Liver (tissue), 9 donors: ENCODE results near the gene PTPN6. TPM values are rescaled to one million over a fixed set of nuclear protein-coding genes. Genes with fewer than 3 reads are reported as not detected.
A peak's percentile ranks its signal among the peaks of the same experiment; 100 is the strongest.

ENCODE experiments used
- DNase-seq: peaks from one replicate; pipeline ENCODE4 v3.0.0-alpha.2; 2017; ENCODE audit warnings: low spot score
- H3K27ac ChIP-seq, 2 donors: one replicate each; pipeline ENCODE4 v1.7.0; 2013; ENCODE audit warnings: inconsistent platforms in 2 of 2, low read length in 2 of 2, control low read depth in 1 of 2, low read depth in 1 of 2, mild to moderate bottlenecking in 1 of 2
- H3K27me3 ChIP-seq, 4 donors: one replicate each; pipeline versions ENCODE4 v1.6.1 to v1.7.0; 2013; ENCODE audit warnings: low read length in 3 of 4, inconsistent platforms in 1 of 4, mild to moderate bottlenecking in 1 of 4, moderate library complexity in 1 of 4; ENCODE audit not compliant: control insufficient read depth in 4 of 4, insufficient read depth in 4 of 4
- H3K36me3 ChIP-seq, 4 donors: one replicate each; pipeline versions ENCODE4 v1.6.1 to v1.7.0; 2013; ENCODE audit warnings: low read length in 3 of 4, mild to moderate bottlenecking in 3 of 4, low read depth in 1 of 4, moderate library complexity in 1 of 4; ENCODE audit not compliant: control insufficient read depth in 4 of 4, insufficient read depth in 3 of 4
- H3K4me1 ChIP-seq, 4 donors: one replicate each; pipeline versions ENCODE4 v1.6.1 to v1.7.0; 2013; ENCODE audit warnings: low read length in 3 of 4, mild to moderate bottlenecking in 3 of 4, moderate library complexity in 1 of 4; ENCODE audit not compliant: control insufficient read depth in 4 of 4, insufficient read depth in 4 of 4
- H3K4me3 ChIP-seq, 3 donors: one replicate each; pipeline versions ENCODE4 v1.6.1 to v1.7.0; 2013; ENCODE audit warnings: low read length in 3 of 3, control low read depth in 1 of 3, low read depth in 1 of 3, mild to moderate bottlenecking in 1 of 3
- H3K9ac ChIP-seq, 2 donors: one replicate each; pipeline ENCODE4 v1.7.0; 2013; ENCODE audit warnings: low read length in 2 of 2, mild to moderate bottlenecking in 2 of 2, moderate library complexity in 2 of 2, control low read depth in 1 of 2, low read depth in 1 of 2
- H3K9me3 ChIP-seq, 4 donors: one replicate each; pipeline versions ENCODE4 v1.6.1 to v1.7.0; 2013; ENCODE audit warnings: low read length in 3 of 4; ENCODE audit not compliant: control insufficient read depth in 4 of 4
- ATF3 ChIP-seq: IDR thresholded peaks from 2 replicates; pipeline ENCODE4 v1.6.1; 2016; ENCODE audit warnings: antibody characterized with exemption
- CTCF ChIP-seq: fragments of 150-350 bp; IDR thresholded peaks from 2 replicates; pipeline ENCODE4 v1.5.1; 2017; ENCODE audit warnings: improper control_type of control experiment, low read depth, low read length; ENCODE audit not compliant: missing input control
- EGR1 ChIP-seq, 2 donors: IDR thresholded peaks; 2 replicates each; pipeline ENCODE4 v1.6.1; 2016 to 2018; ENCODE audit warnings: antibody characterized with exemption in 2 of 2, low read depth in 2 of 2
- FOXA1 ChIP-seq: IDR thresholded peaks from 2 replicates; pipeline ENCODE4 v1.6.1; 2016; ENCODE audit warnings: antibody characterized with exemption
- FOXA2 ChIP-seq: IDR thresholded peaks from 2 replicates; pipeline ENCODE4 v1.6.1; 2016; ENCODE audit warnings: antibody characterized with exemption
- GABPA ChIP-seq, 2 donors: IDR thresholded peaks in 1 of 2; conservative IDR thresholded peaks in 1 of 2; 2 replicates each; pipeline ENCODE4 v1.6.1; 2016; ENCODE audit warnings: antibody characterized with exemption in 2 of 2, mild to moderate bottlenecking in 1 of 2, moderate library complexity in 1 of 2
- HNF4A ChIP-seq, 2 donors: conservative IDR thresholded peaks; 2 replicates each; pipeline ENCODE4 v1.6.1; 2016; ENCODE audit warnings: antibody characterized with exemption in 2 of 2, mild to moderate bottlenecking in 2 of 2
- HNF4G ChIP-seq: IDR thresholded peaks from 2 replicates; pipeline ENCODE4 v1.6.1; 2016; ENCODE audit warnings: antibody characterized with exemption
- JUND ChIP-seq, 2 donors: IDR thresholded peaks; 2 replicates each; pipeline ENCODE4 v1.6.1; 2016; ENCODE audit warnings: antibody characterized with exemption in 2 of 2
- MAX ChIP-seq: IDR thresholded peaks from 2 replicates; pipeline ENCODE4 v1.6.1; 2016; ENCODE audit warnings: antibody characterized with exemption
- NR2F2 ChIP-seq: IDR thresholded peaks from 2 replicates; pipeline ENCODE4 v1.6.1; 2016; ENCODE audit warnings: antibody characterized with exemption
- RAD21 ChIP-seq, 2 donors: IDR thresholded peaks; 2 replicates each; pipeline ENCODE4 v1.6.1; 2016; ENCODE audit warnings: antibody characterized with exemption in 2 of 2, mild to moderate bottlenecking in 2 of 2
- REST ChIP-seq: IDR thresholded peaks from 2 replicates; pipeline ENCODE4 v1.6.1; 2016; ENCODE audit warnings: antibody characterized with exemption, mild to moderate bottlenecking
- RXRA ChIP-seq, 2 donors: IDR thresholded peaks; 2 replicates each; pipeline ENCODE4 v1.6.1; 2017 to 2018; ENCODE audit warnings: antibody characterized with exemption in 2 of 2, mild to moderate bottlenecking in 1 of 2
- SP1 ChIP-seq: IDR thresholded peaks from 2 replicates; pipeline ENCODE4 v1.6.1; 2018; ENCODE audit warnings: antibody characterized with exemption, mild to moderate bottlenecking
- TAF1 ChIP-seq: conservative IDR thresholded peaks from 2 replicates; pipeline ENCODE4 v1.6.1; 2016; ENCODE audit warnings: antibody characterized with exemption, mild to moderate bottlenecking
- YY1 ChIP-seq: IDR thresholded peaks from 2 replicates; pipeline ENCODE4 v1.6.1; 2016; ENCODE audit warnings: antibody characterized with exemption, mild to moderate bottlenecking
- WGBS: extraction: QIAGEN DNeasy Blood & Tissue Kit; methylation state at CpG from one replicate; pipeline ENCODE4 v1.1.7; 2013; 5-methylcytosine and 5-hydroxymethylcytosine counted together
- polyA plus RNA-seq, 2 donors: library from polyadenylated mRNA; stranded (reverse) in 1 of 2; unstranded in 1 of 2; fragments of 200-250 nt in 1 of 2; fragments of >200 nt in 1 of 2; fragmentation: Nextera tagmentation in 1 of 2; extraction: Ambion mirVana in 1 of 2; gene quantifications; one replicate each; pipeline versions ENCODE4 v1.2.1 to v1.2.3, GENCODE V29; 2013 to 2015
- total RNA-seq, 2 donors: library from RNA; depleted of rRNA; stranded (reverse); fragments of >200 nt; gene quantifications; one replicate each; pipeline ENCODE4 v1.2.3, GENCODE V29; 2014
- donor health status: healthy.
- donor health status: healthy.
- donor health status: healthy.
- donor health status: healthy.
- donor health status: healthy.

Gene PTPN6
- total and polyA plus RNA-seq, 4 donors, result 15.2 to 41.0 (median 19.6) TPM

GRCh38 chr12:6936194-6936635 is 14.9 kb upstream of the PTPN6 start (continued):
- no peak for TF ChIP-seq GABPA (IDR thresholded peaks at IDR 0.05 in 1 of 2, conservative IDR thresholded peaks at IDR 0.05 in 1 of 2)
- no peak for TF ChIP-seq YY1

GRCh38 chr12:6936636-6937480 is 14.3 kb upstream of the PTPN6 start:
- no peak for TF ChIP-seq TAF1
- TF ChIP-seq FOXA2, result no peak
- no peak for TF ChIP-seq REST
- H3K4me1 ChIP-seq, result peaks cover 11 to 38% (median 19%) of the 10 kb centered on the region in 4 donors
- WGBS, result 41% methylated on average over 36 of the region's 36 CpGs
- peak overlapping the region; percentile 17 to 91 for H3K9ac ChIP-seq
- peak overlapping the region; percentile 91 to 96 for H3K27ac ChIP-seq
- no peaks in the 10 kb centered on the region for H3K27me3 ChIP-seq
- H3K36me3 ChIP-seq, result peaks cover 0 to 14% (median 7%) of the 10 kb centered on the region in 4 donors
- DNase-seq, result no peak
- H3K4me3 ChIP-seq, result peak overlapping the region in 2 of 3 donors; percentile 29 to 66
- no peaks in the 10 kb centered on the region for H3K9me3 ChIP-seq

- Histone ChIP-seq H3K9me3 (no peaks in the 10 kb centered on the region), H3K4me3 (peak overlapping the region; percentile 60 to 70 (median 66)), H3K36me3 (peaks cover 0 to 14% (median 7%) of the 10 kb centered on the region in 4 donors), H3K9ac (peak overlapping the region; percentile 77 to 91), H3K4me1 (peaks cover 11 to 36% (median 19%) of the 10 kb centered on the region in 4 donors), H3K27me3 (no peaks in the 10 kb centered on the region), H3K27ac (peak overlapping the region; percentile 91 to 96)
- peak; percentile 91 for DNase-seq
- WGBS, result under 1% methylated on average over 80 of the region's 80 CpGs
- TF ChIP-seq HNF4G (no peak), SP1 (peak; percentile 73), TAF1 (no peak), ATF3 (no peak), RXRA (IDR thresholded peaks at IDR 0.05) (peak; percentile 44 to 46), YY1 (peak; percentile 93), NR2F2 (no peak), FOXA2 (peak; percentile 55), HNF4A (conservative IDR thresholded peaks at IDR 0.05) (peak in 1 of 2 donors; percentile 29), EGR1 (IDR thresholded peaks at IDR 0.05; ENCODE audit: low read depth in 2 of 2) (peak; percentile 22 to 90), FOXA1 (peak; percentile 57), MAX (peak; percentile 80), RAD21 (IDR thresholded peaks at IDR 0.05) (peak; percentile 77 to 87), REST (peak; percentile 87), GABPA (IDR thresholded peaks at IDR 0.05 in 1 of 2, conservative IDR thresholded peaks at IDR 0.05 in 1 of 2) (peak in 1 of 2 donors; percentile 92), CTCF (peak; percentile 97), JUND (IDR thresholded peaks at IDR 0.05) (peak in 1 of 2 donors; percentile 52)
Observed at GRCh38 chr12:6937481-6938352, 13.4 kb upstream of the PTPN6 start.
